Stomach (tissue), 4 donors: ENCODE results near the gene BCL11B.

Source experiments
- CTCF ChIP-seq, 7 experiments: fragments of 450-650 bp in 4 of 7; fragments of 200-600 bp in 3 of 7; sonication (generic) in 3 of 7; IDR thresholded peaks; one replicate each; pipeline ENCODE4 v1.5.1; 2016 to 2019; ENCODE audit warnings: antibody characterized with exemption in 7 of 7, control low read depth in 2 of 7, mild to moderate bottlenecking in 1 of 7
- EP300 ChIP-seq: sonication (generic); formaldehyde crosslinking; IDR thresholded peaks from one replicate; pipeline ENCODE4 v1.6.1; 2017; ENCODE audit warnings: antibody characterized with exemption
- POLR2A ChIP-seq, 4 donors: fragments of 450-650 bp; IDR thresholded peaks; one replicate each; pipeline ENCODE4 v1.6.1; 2016; ENCODE audit warnings: antibody characterized with exemption in 4 of 4, control low read depth in 2 of 4, mild to moderate bottlenecking in 1 of 4, moderate library complexity in 1 of 4
- POLR2AphosphoS5 ChIP-seq, 3 donors: sonication (generic); formaldehyde crosslinking; IDR thresholded peaks; one replicate each; pipeline ENCODE4 v1.6.1; 2016; ENCODE audit warnings: antibody characterized with exemption in 3 of 3

DNA sequence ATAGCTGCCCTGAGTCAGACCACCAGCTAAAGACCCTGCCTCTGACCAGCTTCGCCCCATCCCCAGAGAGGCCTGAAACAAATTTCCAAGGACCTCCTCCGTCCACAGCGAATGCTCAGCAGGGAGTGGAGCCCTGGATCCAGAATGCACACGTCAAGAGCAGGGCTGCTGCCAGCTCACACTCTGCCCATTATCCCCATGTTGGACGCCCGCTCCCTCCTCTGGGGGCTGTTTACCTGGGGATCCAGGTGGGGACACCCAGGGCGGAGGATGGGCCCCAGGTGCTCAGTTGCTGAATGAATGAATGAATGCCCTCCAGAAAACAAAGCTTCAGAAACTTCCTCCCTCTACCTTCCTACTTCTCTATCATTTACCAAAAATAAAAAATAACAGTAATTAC, 18.1 kb downstream of the BCL11B start:
- TF ChIP-seq POLR2A (IDR thresholded peaks at IDR 0.05) (no peak), CTCF (IDR thresholded peaks at IDR 0.05) (no peak), EP300 (no peak), POLR2AphosphoS5 (IDR thresholded peaks at IDR 0.05) (no peak)
